Fibroblast of lung (primary cell): Measurements from ENCODE around the gene BAIAP3.

Experiments
- EZH2 ChIP-seq: IDR thresholded peaks from 2 replicates; pipeline ENCODE4 v1.5.1; 2012; ENCODE audit warnings: low read length, control low read depth, mild to moderate bottlenecking; ENCODE audit errors: missing control alignments
- TF ChIP-seq, protein P1 (sequence below), 2 donors: IDR thresholded peaks in 1 of 2; conservative IDR thresholded peaks in 1 of 2; 1 replicate in 1 of 2; 2 replicates in 1 of 2; pipeline ENCODE4 v1.5.1; 2011 to 2012; ENCODE audit warnings: low read length in 2 of 2, control low read depth in 1 of 2, inconsistent platforms in 1 of 2, low read depth in 1 of 2, mild to moderate bottlenecking in 1 of 2

DNA sequence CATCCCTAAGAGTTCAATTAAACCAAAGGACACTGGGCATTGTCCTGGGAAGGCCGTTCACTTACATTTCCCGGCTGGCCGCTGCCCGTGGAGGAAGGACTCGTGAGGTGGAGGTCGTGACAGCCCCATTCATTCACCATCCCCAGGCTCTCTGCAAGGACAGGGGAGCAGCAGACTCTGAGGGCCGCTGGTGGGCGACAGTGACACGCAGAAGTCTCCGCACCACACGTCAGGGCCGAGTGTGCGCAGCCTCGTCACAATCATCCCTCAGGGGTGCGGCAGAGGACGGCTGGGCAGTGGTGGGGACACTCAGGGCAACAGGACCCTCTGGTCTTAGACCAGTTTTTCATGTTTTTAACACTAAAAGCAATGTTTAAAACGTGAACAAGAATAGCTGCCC is 59.4 kb downstream of the BAIAP3 start:
- TF ChIP-seq, protein P1, sequence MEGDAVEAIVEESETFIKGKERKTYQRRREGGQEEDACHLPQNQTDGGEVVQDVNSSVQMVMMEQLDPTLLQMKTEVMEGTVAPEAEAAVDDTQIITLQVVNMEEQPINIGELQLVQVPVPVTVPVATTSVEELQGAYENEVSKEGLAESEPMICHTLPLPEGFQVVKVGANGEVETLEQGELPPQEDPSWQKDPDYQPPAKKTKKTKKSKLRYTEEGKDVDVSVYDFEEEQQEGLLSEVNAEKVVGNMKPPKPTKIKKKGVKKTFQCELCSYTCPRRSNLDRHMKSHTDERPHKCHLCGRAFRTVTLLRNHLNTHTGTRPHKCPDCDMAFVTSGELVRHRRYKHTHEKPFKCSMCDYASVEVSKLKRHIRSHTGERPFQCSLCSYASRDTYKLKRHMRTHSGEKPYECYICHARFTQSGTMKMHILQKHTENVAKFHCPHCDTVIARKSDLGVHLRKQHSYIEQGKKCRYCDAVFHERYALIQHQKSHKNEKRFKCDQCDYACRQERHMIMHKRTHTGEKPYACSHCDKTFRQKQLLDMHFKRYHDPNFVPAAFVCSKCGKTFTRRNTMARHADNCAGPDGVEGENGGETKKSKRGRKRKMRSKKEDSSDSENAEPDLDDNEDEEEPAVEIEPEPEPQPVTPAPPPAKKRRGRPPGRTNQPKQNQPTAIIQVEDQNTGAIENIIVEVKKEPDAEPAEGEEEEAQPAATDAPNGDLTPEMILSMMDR (conservative IDR thresholded peaks at IDR 0.05 in 1 of 2, IDR thresholded peaks at IDR 0.05 in 1 of 2; ENCODE audit: low read depth in 1 of 2, low read length in 2 of 2) = no peak
- no peak for TF ChIP-seq EZH2
